SK-N-SH (cell line): ENCODE data around the gene CYSTM1.

Experiments used
- CTCF ChIP-seq: fragments of 200-600 bp; sonication (generic); IDR thresholded peaks from 2 replicates; pipeline ENCODE4 v1.6.1; 2017; ENCODE audit warnings: antibody characterized with exemption, mild to moderate bottlenecking, moderate library complexity
- EZH2phosphoT487 ChIP-seq: fragments of 200-600 bp; sonication (generic); IDR thresholded peaks from 2 replicates; pipeline ENCODE4 v1.6.1; 2017; ENCODE audit warnings: low read depth, mixed run types, mild to moderate bottlenecking, antibody characterized with exemption, moderate library complexity, borderline replicate concordance
- FOXM1 ChIP-seq: IDR thresholded peaks from 2 replicates; pipeline ENCODE4 v1.4.0; 2012; ENCODE audit warnings: low read depth, mild to moderate bottlenecking
- GATA2 ChIP-seq: sonication (generic); formaldehyde crosslinking; IDR thresholded peaks from 2 replicates; pipeline ENCODE4 v1.5.0; 2020; ENCODE audit warnings: mild to moderate bottlenecking, missing genetic modification reagents
- JUND ChIP-seq: IDR thresholded peaks from 2 replicates; pipeline ENCODE4 v1.4.0; 2012
- MAX ChIP-seq: IDR thresholded peaks from 2 replicates; pipeline ENCODE4 v1.4.0; 2012; ENCODE audit warnings: low read depth
- MXI1 ChIP-seq: IDR thresholded peaks from 2 replicates; pipeline ENCODE4 v1.6.1; 2012; ENCODE audit warnings: mild to moderate bottlenecking, low read depth, low read length, improper control_type of control experiment
- RAD21 ChIP-seq: IDR thresholded peaks from 2 replicates; pipeline ENCODE4 v1.6.1; 2012; ENCODE audit warnings: mild to moderate bottlenecking, low read length
- SIN3A ChIP-seq: IDR thresholded peaks from 2 replicates; pipeline ENCODE4 v1.6.1; 2012; ENCODE audit warnings: low read depth, mild to moderate bottlenecking, low read length, moderate library complexity, borderline replicate concordance
- SMC3 ChIP-seq: IDR thresholded peaks from 2 replicates; pipeline ENCODE4 v1.6.1; 2012; ENCODE audit warnings: low read depth, low read length, improper control_type of control experiment
- TAF1 ChIP-seq: IDR thresholded peaks from 2 replicates; pipeline ENCODE4 v1.6.1; 2012; ENCODE audit warnings: low read depth, mild to moderate bottlenecking, low read length, moderate library complexity, borderline replicate concordance
- TF ChIP-seq, protein P1 (sequence below): IDR thresholded peaks from 2 replicates; pipeline ENCODE4 v1.4.0; 2012; ENCODE audit warnings: low read depth, borderline replicate concordance

- TF ChIP-seq FOXM1 (no peak), CTCF (no peak), SMC3 (no peak), MXI1 (no peak), JUND (no peak), SIN3A (no peak), TAF1 (no peak), RAD21 (no peak), EZH2phosphoT487 (no peak), MAX (no peak), GATA2 (CRISPR knock-in tag) (no peak)
- TF ChIP-seq, protein P1, sequence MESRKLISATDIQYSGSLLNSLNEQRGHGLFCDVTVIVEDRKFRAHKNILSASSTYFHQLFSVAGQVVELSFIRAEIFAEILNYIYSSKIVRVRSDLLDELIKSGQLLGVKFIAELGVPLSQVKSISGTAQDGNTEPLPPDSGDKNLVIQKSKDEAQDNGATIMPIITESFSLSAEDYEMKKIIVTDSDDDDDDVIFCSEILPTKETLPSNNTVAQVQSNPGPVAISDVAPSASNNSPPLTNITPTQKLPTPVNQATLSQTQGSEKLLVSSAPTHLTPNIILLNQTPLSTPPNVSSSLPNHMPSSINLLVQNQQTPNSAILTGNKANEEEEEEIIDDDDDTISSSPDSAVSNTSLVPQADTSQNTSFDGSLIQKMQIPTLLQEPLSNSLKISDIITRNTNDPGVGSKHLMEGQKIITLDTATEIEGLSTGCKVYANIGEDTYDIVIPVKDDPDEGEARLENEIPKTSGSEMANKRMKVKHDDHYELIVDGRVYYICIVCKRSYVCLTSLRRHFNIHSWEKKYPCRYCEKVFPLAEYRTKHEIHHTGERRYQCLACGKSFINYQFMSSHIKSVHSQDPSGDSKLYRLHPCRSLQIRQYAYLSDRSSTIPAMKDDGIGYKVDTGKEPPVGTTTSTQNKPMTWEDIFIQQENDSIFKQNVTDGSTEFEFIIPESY = no peak
These were observed 22.7 kb upstream of the CYSTM1 start for GRCh38 chr5:140152022-140152999.
